NCI-H2227 treated with DMSO at 0.1 percent for 48 hours (cell line): ENCODE data around the gene MT1H.
"Not testable (repeated sequence)": the region's sequence is repeated elsewhere in the genome, so short reads cannot be mapped to it uniquely, and the experiment has no call there.

ENCODE experiments used
- DNase-seq: peaks from one replicate; lab custom pipeline; 2025; lab: John Stamatoyannopoulos, UW

MT1H gene

GRCh38 chr16:56665286-56666261, 4.0 kb upstream of the MT1H start:
- not testable (repeated sequence) for DNase-seq

GRCh38 chr16:56667581-56668571, 1.7 kb upstream of the MT1H start, which contains the start of gene MT1G:
Gene MT1G (minus strand): TSS chr16:56668065. CDS start chr16:56667993, 72 bp downstream.
- no peak for DNase-seq

GRCh38 chr16:56669840-56670619, 416 bp downstream of the MT1H start:
- DNase-seq = no peak

DNA sequence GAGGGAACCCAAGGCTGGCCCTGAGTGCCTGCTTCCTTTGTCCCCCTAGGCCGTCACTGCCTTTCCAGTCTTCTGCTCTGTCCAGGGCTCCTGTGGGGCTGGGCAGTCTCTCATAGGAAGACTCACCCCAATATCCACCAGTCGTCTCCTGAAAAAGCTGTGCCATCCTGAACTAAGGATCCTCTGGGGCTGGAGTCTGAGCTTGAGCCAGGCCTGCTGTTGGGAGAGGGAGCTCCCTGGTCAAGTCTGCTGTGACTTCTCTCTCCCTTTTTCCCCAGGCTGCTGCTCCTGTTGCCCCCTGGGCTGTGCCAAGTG, 963 bp downstream of the MT1H start:
- DNase-seq = no peak

GRCh38 chr16:56671691-56672090, 2.1 kb downstream of the MT1H start:
- DNase-seq = not testable (repeated sequence)

DNA sequence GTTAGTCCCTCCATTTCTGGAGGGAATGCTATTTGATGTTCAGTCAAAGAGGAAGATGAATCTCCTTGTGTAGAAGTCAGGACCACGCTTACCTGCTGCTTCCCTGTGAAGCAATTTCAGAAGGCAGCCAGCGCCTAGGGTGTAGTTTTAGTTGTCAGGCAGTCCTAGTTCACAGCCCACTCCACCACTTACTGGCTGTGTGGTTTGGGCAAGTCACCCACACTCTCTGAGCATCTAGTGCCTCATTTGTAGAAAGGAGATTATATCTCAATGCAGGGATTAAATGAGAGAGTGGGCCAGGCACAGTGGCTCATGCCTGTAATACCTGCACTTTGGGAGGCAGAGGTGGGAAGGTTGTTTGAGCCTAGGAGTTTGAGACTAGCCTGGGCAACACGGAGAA, 2.6 kb downstream of the MT1H start:
- DNase-seq = not testable (repeated sequence)

- no peak for DNase-seq
Measured at GRCh38 chr16:56672761-56673536, 3.3 kb downstream of the MT1H start.

GRCh38 chr16:56673921-56674320, 4.3 kb downstream of the MT1H start:
- DNase-seq = no peak

DNA sequence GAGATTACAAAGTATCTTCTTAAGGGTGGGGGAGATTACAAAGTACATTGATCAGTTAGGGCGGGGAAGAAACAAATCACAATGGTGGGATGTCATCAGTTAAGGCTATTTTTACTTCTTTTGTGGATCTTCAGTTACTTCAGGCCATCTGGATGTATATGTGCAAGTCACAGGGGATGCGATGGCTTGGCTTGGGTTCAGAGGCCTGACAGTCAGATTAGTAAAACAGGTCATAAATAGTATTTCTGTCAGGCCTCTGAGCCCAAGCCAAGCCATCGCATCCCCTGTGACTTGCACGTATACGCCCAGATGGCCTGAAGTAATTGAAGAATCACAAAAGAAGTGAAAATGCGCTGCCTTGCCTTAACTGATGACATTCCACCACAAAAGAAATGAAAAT, 5.0 kb downstream of the MT1H start:
- not testable (repeated sequence) for DNase-seq

GRCh38 chr16:56675685-56676210, 6.1 kb downstream of the MT1H start:
- DNase-seq = peak; percentile 63

DNA sequence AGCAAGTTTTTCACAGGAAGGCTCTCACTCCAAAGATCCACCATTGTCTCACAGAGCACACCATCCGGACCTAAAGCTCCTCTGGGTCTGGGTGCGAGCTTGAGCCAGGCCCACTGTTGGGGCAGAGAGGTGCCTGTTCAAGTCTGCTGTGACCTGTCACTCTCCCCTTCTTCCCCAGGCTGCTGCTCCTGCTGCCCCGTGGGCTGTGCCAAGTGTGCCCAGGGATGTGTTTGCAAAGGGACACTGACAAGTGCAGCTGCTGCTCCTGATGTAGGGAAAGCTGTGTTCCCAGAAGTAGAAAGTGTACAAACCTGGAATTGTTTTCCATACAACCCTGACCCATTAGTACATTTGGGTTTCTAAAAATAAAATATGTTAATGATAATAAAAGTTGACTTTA, 7.9 kb downstream of the MT1H start:
- no peak for DNase-seq

DNA sequence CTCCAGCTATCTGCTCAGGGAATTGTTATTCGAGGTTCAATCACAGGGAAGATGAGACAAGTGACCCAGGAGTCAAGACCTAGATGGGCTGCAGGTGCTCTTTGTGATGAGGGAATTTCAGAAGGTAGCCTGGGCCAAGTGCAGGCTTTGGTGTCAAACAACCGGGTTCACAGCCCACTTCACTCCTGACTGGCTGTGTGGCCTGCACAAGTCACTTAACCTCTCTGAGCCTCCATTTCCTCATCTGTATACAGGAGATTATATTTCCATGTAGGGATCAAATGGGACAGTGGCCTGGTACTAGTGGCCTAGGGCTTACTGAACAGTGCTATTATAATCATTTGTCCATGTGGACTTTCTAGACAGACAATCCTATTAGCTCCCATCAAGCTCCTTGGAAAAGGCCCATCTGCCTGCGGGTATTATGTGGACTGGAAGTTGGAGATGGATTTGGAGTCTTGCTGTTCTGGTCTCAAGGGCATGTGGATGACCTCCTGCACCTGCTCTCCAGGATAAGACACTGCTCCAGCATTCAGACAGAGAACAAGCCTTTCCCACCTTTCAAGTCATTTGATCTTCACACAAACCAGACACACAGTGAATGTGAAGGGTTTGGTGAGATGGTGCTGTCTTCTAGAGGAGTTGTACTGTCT, 9.6 kb downstream of the MT1H start:
- DNase-seq = no peak

DNA sequence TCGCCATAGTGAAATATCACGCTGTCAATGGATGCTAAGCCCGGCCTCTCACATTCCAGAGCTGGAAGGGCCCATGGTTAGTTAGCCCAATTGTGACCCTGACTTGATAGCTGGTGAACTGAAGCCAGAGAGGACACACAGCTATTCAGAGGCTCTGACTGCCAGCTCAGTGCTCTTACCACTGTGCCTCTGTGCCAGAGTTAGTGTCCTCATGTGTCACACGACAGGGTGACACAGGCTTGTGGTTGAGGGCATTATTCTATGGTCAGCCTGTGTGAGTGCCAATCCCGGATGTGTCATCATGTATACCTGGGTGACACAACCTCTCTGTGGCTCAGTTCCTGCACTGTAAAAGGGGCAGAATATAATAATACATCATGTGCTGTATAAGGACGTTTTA, 10.2 kb downstream of the MT1H start:
- DNase-seq = no peak

- peak; percentile 78 for DNase-seq
Measured at GRCh38 chr16:56681939-56682702, 12.5 kb downstream of the MT1H start, which contains the start of gene MT1X. Gene MT1X (plus strand): TSS chr16:56682470. CDS start chr16:56682541, 71 bp downstream.

DNA sequence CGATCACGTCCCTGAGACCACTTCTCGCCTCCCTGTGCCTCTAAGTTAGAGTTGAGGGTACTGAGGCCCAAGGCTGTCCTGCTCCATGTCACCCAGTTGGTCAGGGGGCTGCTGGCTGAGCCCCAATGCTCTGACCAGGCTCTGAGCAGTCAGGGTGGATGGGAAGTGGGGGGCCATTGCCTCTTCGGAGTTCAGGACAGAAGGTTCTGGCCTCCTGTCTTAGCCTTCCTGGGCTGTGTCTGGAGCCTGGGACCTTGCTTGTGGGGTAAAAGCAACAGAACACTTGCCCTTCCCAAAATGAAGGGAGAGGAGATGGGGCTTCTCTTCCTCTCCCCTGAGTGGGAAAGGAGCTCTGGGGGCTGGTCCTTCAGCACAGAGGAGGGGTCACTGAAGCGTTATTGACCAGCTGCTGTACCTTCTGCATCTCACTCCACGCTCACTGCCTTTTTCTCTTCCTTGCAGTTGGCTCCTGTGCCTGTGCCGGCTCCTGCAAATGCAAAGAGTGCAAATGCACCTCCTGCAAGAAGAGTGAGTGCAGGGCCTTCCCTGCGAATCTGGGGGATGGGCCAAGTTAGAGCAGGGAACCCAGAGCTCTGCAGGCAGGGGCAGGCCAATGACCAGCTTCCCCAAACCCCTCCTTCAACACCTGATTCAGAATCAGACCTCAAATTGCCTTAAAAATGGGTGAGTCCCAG, 13.2 kb downstream of the MT1H start:
- DNase-seq = no peak

GRCh38 chr16:56683424-56684172, 14.0 kb downstream of the MT1H start:
- no peak for DNase-seq

DNA sequence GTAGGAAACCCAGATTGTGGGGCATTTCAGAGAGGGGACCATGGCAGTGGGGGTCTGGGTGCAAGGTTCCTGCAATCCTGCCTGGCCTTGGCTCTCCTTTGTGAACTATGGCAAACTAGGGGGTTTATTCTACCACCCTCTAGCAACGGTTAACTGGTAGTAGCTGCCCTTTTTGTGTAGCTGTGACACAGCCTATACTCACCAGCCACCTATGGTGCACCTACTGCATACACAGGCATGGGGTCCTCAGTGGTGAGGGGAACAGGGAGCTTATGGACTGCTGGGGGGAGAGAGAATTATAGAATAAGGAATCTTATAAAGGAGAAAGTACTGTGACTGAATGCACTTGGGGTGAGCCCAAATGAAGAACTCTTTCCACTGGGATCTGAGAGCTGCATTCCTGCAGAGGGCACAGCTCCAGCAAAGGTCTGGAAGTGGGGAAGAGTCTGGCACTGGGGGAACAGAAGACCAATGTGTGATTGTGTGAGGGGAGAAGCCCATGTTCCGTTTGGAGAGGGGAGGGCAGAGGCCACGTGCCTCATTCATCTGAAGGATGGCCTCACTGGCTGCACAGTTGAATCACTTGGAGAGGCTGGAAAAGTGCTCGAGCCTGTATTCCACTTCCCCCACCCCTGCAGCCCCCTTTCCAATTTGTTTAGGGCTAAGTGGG, 14.8 kb downstream of the MT1H start:
- DNase-seq = no peak
